Activated effector memory CD4-positive, alpha-beta T cell treated with Interleukin-2 at 50 U/mL for 16 hours (primary cell): ENCODE measurements around the gene PKN1.
A peak's percentile ranks its signal among the peaks of the same experiment; 100 is the strongest.

ENCODE experiments used
- DNase-seq: peaks from one replicate; pipeline ENCODE4 v3.0.0-alpha.2; 2020

PKN1 gene

GRCh38 chr19:14516746-14517438 lies 83.8 kb downstream of the PKN1 start:
- no peak for DNase-seq

GRCh38 chr19:14517446-14517839 lies 84.3 kb downstream of the PKN1 start:
- DNase-seq: no peak

GRCh38 chr19:14517840-14518505 lies 84.9 kb downstream of the PKN1 start, which contains the start of gene DNAJB1:
Gene DNAJB1, minus strand, starts transcription at chr19:14518397. Its CDS starts 48 bp downstream, at chr19:14518349.
- DNase-seq: peak; percentile 59

- DNase-seq: no peak
Measured at GRCh38 chr19:14519245-14519859, 86.2 kb downstream of the PKN1 start.

- DNase-seq: no peak
Measured at GRCh38 chr19:14519860-14520407, 86.8 kb downstream of the PKN1 start.

DNA sequence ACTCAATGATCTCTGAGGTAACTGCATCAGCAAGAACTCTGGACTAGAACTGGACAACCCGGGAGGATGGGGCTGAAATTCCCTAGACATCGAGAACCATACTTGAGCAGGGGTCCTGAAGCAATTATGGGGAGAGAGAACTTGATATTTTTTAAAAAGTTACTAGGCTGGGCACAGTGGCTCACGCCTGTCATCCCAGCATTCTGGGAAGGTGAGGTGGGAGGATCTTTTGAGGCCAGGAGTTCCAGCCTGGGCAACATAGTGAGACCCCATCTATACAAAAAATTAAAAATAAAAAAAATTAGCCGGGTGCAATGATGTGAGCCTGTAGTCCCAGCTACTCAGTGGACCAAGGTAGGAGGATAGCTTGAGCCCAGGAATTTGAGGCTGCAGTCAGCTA lies 87.4 kb downstream of the PKN1 start:
- DNase-seq: no peak
